ENCODE results near the gene ZNF283. TPM values are rescaled to one million over a fixed set of nuclear protein-coding genes. Genes with fewer than 3 reads are reported as not detected.
"Not testable (repeated sequence)": the region's sequence is repeated elsewhere in the genome, so short reads cannot be mapped to it uniquely, and the experiment has no call there.

Gene ZNF283
- total and polyA plus RNA-seq, 4 donors: 11.8 to 37.7 (median 17.1) TPM

- H3K9me3 ChIP-seq (ENCODE audit: control insufficient read depth, insufficient read depth, low read length): no peaks in the 10 kb centered on the region
- peak overlapping the region; percentile 26 for H3K4me3 ChIP-seq (ENCODE audit: low read depth, low read length)
- H3K36me3 ChIP-seq (ENCODE audit: control insufficient read depth, insufficient read depth, low read length): no peaks in the 10 kb centered on the region
- peaks cover 20% of the 10 kb centered on the region for H3K27me3 ChIP-seq (ENCODE audit: control insufficient read depth, insufficient read depth, low read length)
- H3K27ac ChIP-seq (ENCODE audit: low read depth, low read length): no peak overlapping the region
- H3K4me1 ChIP-seq (ENCODE audit: control insufficient read depth, insufficient read depth, low read length): peaks cover 15% of the 10 kb centered on the region
- 10% methylated on average over 68 of the region's 70 CpGs for WGBS (ENCODE audit: insufficient coverage)
- peak in 2 of 6 donors; percentile 25 to 38 for DNase-seq (ENCODE audit: low read depth in 4 of 6, low spot score in 6 of 6)
These were observed 28.3 kb upstream of the ZNF283 start for GRCh38 chr19:43798546-43799409.

GRCh38 chr19:43799502-43800142, 27.5 kb upstream of the ZNF283 start:
- Histone ChIP-seq H3K9me3 (ENCODE audit: control insufficient read depth, insufficient read depth, low read length) (no peaks in the 10 kb centered on the region), H3K27me3 (ENCODE audit: control insufficient read depth, insufficient read depth, low read length) (peaks cover 20% of the 10 kb centered on the region), H3K4me3 (ENCODE audit: low read depth, low read length) (no peak overlapping the region), H3K4me1 (ENCODE audit: control insufficient read depth, insufficient read depth, low read length) (peaks cover 15% of the 10 kb centered on the region), H3K27ac (ENCODE audit: low read depth, low read length) (no peak overlapping the region), H3K36me3 (ENCODE audit: control insufficient read depth, insufficient read depth, low read length) (no peaks in the 10 kb centered on the region)
- WGBS (ENCODE audit: insufficient coverage): 55% methylated on average over 5 of the region's 6 CpGs
- DNase-seq (ENCODE audit: low read depth in 4 of 6, low spot score in 6 of 6): no peak

GRCh38 chr19:43802216-43802951, 24.7 kb upstream of the ZNF283 start, which contains the start of gene LYPD5:
LYPD5 (minus strand) TSS chr19:43802447; CDS start chr19:43802380, 67 bp downstream.
- no peak for DNase-seq (ENCODE audit: low read depth in 4 of 6, low spot score in 6 of 6)
- 78% methylated on average over 8 of the region's 12 CpGs for WGBS (ENCODE audit: insufficient coverage)
- no peaks in the 10 kb centered on the region for H3K9me3 ChIP-seq (ENCODE audit: control insufficient read depth, insufficient read depth, low read length)

GRCh38 chr19:43804432-43804831, 22.7 kb upstream of the ZNF283 start:
- no peak for DNase-seq (ENCODE audit: low read depth in 4 of 6, low spot score in 6 of 6)
- no peak overlapping the region for H3K27ac ChIP-seq (ENCODE audit: low read depth, low read length)
- peaks cover under 1% of the 10 kb centered on the region for H3K27me3 ChIP-seq (ENCODE audit: control insufficient read depth, insufficient read depth, low read length)
- H3K36me3 ChIP-seq (ENCODE audit: control insufficient read depth, insufficient read depth, low read length): no peaks in the 10 kb centered on the region
- 17% methylated on average over 1 of the region's 2 CpGs for WGBS (ENCODE audit: insufficient coverage)
- no peaks in the 10 kb centered on the region for H3K4me1 ChIP-seq (ENCODE audit: control insufficient read depth, insufficient read depth, low read length)
- H3K9me3 ChIP-seq (ENCODE audit: control insufficient read depth, insufficient read depth, low read length): no peaks in the 10 kb centered on the region
- H3K4me3 ChIP-seq (ENCODE audit: low read depth, low read length): no peak overlapping the region

More at GRCh38 chr19:43802216-43802951, 24.7 kb upstream of the ZNF283 start, which contains the start of gene LYPD5:
- Histone ChIP-seq H3K4me3 (ENCODE audit: low read depth, low read length) (no peak within 1 kb of the TSS), H3K27ac (ENCODE audit: low read depth, low read length) (no peak within 1 kb of the TSS), H3K27me3 (ENCODE audit: control insufficient read depth, insufficient read depth, low read length) (peaks cover 15% of the 10 kb centered on the region), H3K36me3 (ENCODE audit: control insufficient read depth, insufficient read depth, low read length) (no peaks in the 10 kb centered on the region), H3K4me1 (ENCODE audit: control insufficient read depth, insufficient read depth, low read length) (peaks cover 15% of the 10 kb centered on the region)

- not testable (repeated sequence) for H3K27ac ChIP-seq (ENCODE audit: low read depth, low read length); H3K4me1 ChIP-seq (ENCODE audit: control insufficient read depth, insufficient read depth, low read length); H3K9me3 ChIP-seq (ENCODE audit: control insufficient read depth, insufficient read depth, low read length); DNase-seq (ENCODE audit: low read depth in 4 of 6, low spot score in 6 of 6); H3K36me3 ChIP-seq (ENCODE audit: control insufficient read depth, insufficient read depth, low read length); H3K27me3 ChIP-seq (ENCODE audit: control insufficient read depth, insufficient read depth, low read length); H3K4me3 ChIP-seq (ENCODE audit: low read depth, low read length)
- WGBS (ENCODE audit: insufficient coverage): 81% methylated on average over 3 of the region's 7 CpGs
These were observed 20.7 kb upstream of the ZNF283 start for GRCh38 chr19:43806401-43806800.

GRCh38 chr19:43806848-43807247, 20.3 kb upstream of the ZNF283 start:
- H3K27me3 ChIP-seq (ENCODE audit: control insufficient read depth, insufficient read depth, low read length): no peaks in the 10 kb centered on the region
- no peaks in the 10 kb centered on the region for H3K4me1 ChIP-seq (ENCODE audit: control insufficient read depth, insufficient read depth, low read length)
- no peak for DNase-seq (ENCODE audit: low read depth in 4 of 6, low spot score in 6 of 6)
- H3K27ac ChIP-seq (ENCODE audit: low read depth, low read length): no peak overlapping the region
- H3K9me3 ChIP-seq (ENCODE audit: control insufficient read depth, insufficient read depth, low read length): no peaks in the 10 kb centered on the region
- no peaks in the 10 kb centered on the region for H3K36me3 ChIP-seq (ENCODE audit: control insufficient read depth, insufficient read depth, low read length)
- H3K4me3 ChIP-seq (ENCODE audit: low read depth, low read length): no peak overlapping the region
- 80% methylated on average over 1 of the region's 5 CpGs for WGBS (ENCODE audit: insufficient coverage)

GRCh38 chr19:43807651-43808050, 19.5 kb upstream of the ZNF283 start:
- no peaks in the 10 kb centered on the region for H3K36me3 ChIP-seq (ENCODE audit: control insufficient read depth, insufficient read depth, low read length)
- DNase-seq (ENCODE audit: low read depth in 4 of 6, low spot score in 6 of 6): no peak
- no peaks in the 10 kb centered on the region for H3K4me1 ChIP-seq (ENCODE audit: control insufficient read depth, insufficient read depth, low read length)
- H3K27me3 ChIP-seq (ENCODE audit: control insufficient read depth, insufficient read depth, low read length): no peaks in the 10 kb centered on the region
- no peak overlapping the region for H3K27ac ChIP-seq (ENCODE audit: low read depth, low read length)
- H3K4me3 ChIP-seq (ENCODE audit: low read depth, low read length): no peak overlapping the region
- no peaks in the 10 kb centered on the region for H3K9me3 ChIP-seq (ENCODE audit: control insufficient read depth, insufficient read depth, low read length)

GRCh38 chr19:43809762-43810696, 17.1 kb upstream of the ZNF283 start:
- peak in 2 of 6 donors; percentile 40 to 49 for DNase-seq (ENCODE audit: low read depth in 4 of 6, low spot score in 6 of 6)
- WGBS (ENCODE audit: insufficient coverage): 66% methylated on average over 3 of the region's 8 CpGs
- H3K27ac ChIP-seq (ENCODE audit: low read depth, low read length): no peak overlapping the region
- H3K27me3 ChIP-seq (ENCODE audit: control insufficient read depth, insufficient read depth, low read length): no peaks in the 10 kb centered on the region
- no peaks in the 10 kb centered on the region for H3K36me3 ChIP-seq (ENCODE audit: control insufficient read depth, insufficient read depth, low read length)
- H3K4me1 ChIP-seq (ENCODE audit: control insufficient read depth, insufficient read depth, low read length): no peaks in the 10 kb centered on the region
- no peaks in the 10 kb centered on the region for H3K9me3 ChIP-seq (ENCODE audit: control insufficient read depth, insufficient read depth, low read length)
- no peak overlapping the region for H3K4me3 ChIP-seq (ENCODE audit: low read depth, low read length)

- DNase-seq (ENCODE audit: low read depth in 4 of 6, low spot score in 6 of 6): no peak
- no peaks in the 10 kb centered on the region for H3K36me3 ChIP-seq (ENCODE audit: control insufficient read depth, insufficient read depth, low read length)
- H3K4me1 ChIP-seq (ENCODE audit: control insufficient read depth, insufficient read depth, low read length): no peaks in the 10 kb centered on the region
- no peaks in the 10 kb centered on the region for H3K27me3 ChIP-seq (ENCODE audit: control insufficient read depth, insufficient read depth, low read length)
- WGBS (ENCODE audit: insufficient coverage): no CpG with 5 or more reads among the region's 1 CpG
- H3K9me3 ChIP-seq (ENCODE audit: control insufficient read depth, insufficient read depth, low read length): no peaks in the 10 kb centered on the region
- H3K4me3 ChIP-seq (ENCODE audit: low read depth, low read length): no peak overlapping the region
- no peak overlapping the region for H3K27ac ChIP-seq (ENCODE audit: low read depth, low read length)
These were observed 15.3 kb upstream of the ZNF283 start for GRCh38 chr19:43811837-43812236.
